Measurements from ENCODE around the gene TMEM120B.

- no peak for TF ChIP-seq CTCF (IDR thresholded peaks at IDR 0.05)
- TF ChIP-seq POLR2A (IDR thresholded peaks at IDR 0.05), result no peak
Measured at GRCh38 chr12:121713257-121713777, 765 bp downstream of the TMEM120B start.
